ENCODE results near the gene LSR.
"Not testable (repeated sequence)": the region's sequence is repeated elsewhere in the genome, so short reads cannot be mapped to it uniquely, and the experiment has no call there.

LSR gene

DNA sequence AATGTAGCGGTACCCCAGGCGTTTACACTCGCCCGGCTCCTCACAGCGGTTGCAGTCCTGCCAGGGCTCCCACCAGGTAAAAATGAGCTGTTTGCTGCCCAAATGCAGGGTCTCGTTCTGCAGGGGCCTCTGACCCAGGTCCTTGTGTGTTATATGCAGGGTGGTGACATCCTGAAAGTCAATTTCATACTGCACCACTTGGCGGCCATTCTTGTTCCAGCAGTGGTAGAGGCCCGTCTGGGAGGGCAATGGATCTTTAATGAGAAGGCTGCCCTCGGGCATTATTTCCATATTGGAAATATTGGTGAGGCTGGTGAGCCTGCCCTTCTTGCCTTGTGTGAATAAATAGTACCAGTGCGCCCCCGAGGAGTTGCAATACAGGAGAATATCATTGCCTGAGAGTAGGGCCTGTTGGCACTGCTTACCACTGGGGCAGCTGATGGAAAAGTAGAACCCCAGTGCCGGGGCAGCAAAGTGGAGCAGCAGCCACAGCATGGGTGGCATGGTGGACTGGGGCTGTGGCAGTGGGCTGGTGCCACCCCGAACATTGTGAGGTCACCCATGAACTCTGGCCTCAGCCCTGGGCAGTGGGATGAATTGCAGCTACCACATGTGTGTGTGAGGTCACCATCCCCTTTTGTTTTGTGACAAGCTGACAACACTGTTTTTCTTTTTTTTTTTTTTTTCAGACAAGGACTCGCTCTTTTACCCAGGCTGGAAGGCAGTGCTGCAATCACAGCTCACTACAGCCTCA is 20.4 kb upstream of the LSR start, which contains the start of gene FAM187B:
Gene FAM187B, minus strand, starts transcription at position 563 of the 754 bp plus-strand sequence. Its CDS starts 59 bp downstream, at position 504.
- Histone ChIP-seq H3K27ac (ENCODE audit: low read length) (no peak within 1 kb of the TSS), H3K36me3 (ENCODE audit: control insufficient read depth, insufficient read depth, low read length) (no peaks in the 10 kb centered on the region), H3K4me1 (ENCODE audit: control insufficient read depth, insufficient read depth, low read length) (peaks cover 2% of the 10 kb centered on the region; the same call in 1 of the 2 replicates), H3K4me3 (ENCODE audit: low read length) (no peak within 1 kb of the TSS), H3K27me3 (ENCODE audit: control insufficient read depth, insufficient read depth, low read length) (no peaks in the 10 kb centered on the region), H3K9me3 (ENCODE audit: control insufficient read depth, insufficient read depth, low read length) (no peaks in the 10 kb centered on the region)
- no CpG with 5 or more reads among the region's 14 CpGs for WGBS (ENCODE audit: insufficient coverage, insufficient read length)
- DNase-seq (ENCODE audit: low read depth, low spot score) = no peak

DNA sequence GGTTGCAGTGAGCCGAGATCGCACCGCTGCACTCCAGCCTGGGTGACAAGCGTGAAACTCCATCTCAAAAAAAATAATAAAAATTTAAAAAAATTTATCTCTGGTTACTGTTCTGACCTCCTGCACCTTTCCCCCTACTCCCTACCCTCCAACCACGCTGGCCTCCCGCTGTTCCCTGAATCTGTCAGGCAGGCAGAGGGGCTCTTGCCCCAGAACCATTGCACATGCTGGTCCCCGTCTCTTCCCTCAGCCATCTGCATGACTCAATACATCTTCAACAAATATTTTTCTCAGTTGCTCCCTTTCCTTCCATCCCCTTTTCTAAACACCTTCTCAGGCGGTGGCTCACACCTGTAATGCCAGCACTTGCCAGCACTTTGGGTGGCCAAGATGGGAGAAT is 19.2 kb upstream of the LSR start:
- no CpG with 5 or more reads among the region's 8 CpGs for WGBS (ENCODE audit: insufficient coverage, insufficient read length)

DNA sequence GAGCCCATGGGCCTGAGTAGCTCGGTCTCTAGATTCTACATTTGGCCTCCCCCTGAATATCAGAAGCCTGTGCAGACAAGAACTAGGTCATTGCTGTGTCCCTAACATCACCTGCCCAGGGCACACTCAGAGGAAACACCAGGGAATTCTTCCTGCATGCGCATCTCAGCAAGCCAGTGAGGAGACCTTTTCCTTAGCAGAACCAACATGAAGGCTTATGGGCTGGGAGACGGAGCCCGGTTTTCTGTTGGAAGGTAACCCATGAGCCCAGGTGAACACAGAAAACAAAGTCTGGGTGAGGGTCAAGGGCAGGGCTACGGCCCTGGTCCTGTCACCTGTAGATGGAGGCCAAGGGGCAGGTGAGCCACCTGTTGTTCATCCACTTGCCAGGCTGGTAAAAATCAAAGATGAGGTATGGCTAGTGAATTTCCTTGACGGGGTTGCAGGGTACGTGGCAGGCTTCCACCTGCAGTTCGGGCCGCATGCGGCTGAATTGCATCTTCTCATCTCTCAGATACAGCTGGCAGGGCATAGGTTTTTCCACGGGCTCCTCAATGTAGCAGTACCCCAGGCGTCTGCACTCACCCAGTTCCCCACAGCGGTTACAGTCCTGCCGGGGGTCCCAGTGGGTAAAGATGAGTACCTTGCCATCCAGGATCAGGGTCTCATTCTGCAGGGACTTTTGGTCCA is 16.7 kb upstream of the LSR start:
- Histone ChIP-seq H3K27ac (ENCODE audit: low read length) (no peak overlapping the region), H3K4me1 (ENCODE audit: control insufficient read depth, insufficient read depth, low read length) (no peaks in the 10 kb centered on the region), H3K4me3 (ENCODE audit: low read length) (no peak overlapping the region), H3K27me3 (ENCODE audit: control insufficient read depth, insufficient read depth, low read length) (no peaks in the 10 kb centered on the region), H3K9me3 (ENCODE audit: control insufficient read depth, insufficient read depth, low read length) (no peaks in the 10 kb centered on the region), H3K36me3 (ENCODE audit: control insufficient read depth, insufficient read depth, low read length) (no peaks in the 10 kb centered on the region)
- WGBS (ENCODE audit: insufficient coverage, insufficient read length) = no CpG with 5 or more reads among the region's 14 CpGs
- no peak for DNase-seq (ENCODE audit: low read depth, low spot score)

More for the DNA sequence above, 19.2 kb upstream of the LSR start:
- Histone ChIP-seq H3K4me1 (ENCODE audit: control insufficient read depth, insufficient read depth, low read length) (peaks cover 2% of the 10 kb centered on the region; the same call in 1 of the 2 replicates), H3K9me3 (ENCODE audit: control insufficient read depth, insufficient read depth, low read length) (no peaks in the 10 kb centered on the region), H3K36me3 (ENCODE audit: control insufficient read depth, insufficient read depth, low read length) (no peaks in the 10 kb centered on the region), H3K27me3 (ENCODE audit: control insufficient read depth, insufficient read depth, low read length) (no peaks in the 10 kb centered on the region), H3K4me3 (ENCODE audit: low read length) (no peak overlapping the region), H3K27ac (ENCODE audit: low read length) (no peak overlapping the region)
- no peak for DNase-seq (ENCODE audit: low read depth, low spot score)

GRCh38 chr19:35232912-35233311 is 15.9 kb upstream of the LSR start:
- no peaks in the 10 kb centered on the region for H3K36me3 ChIP-seq (ENCODE audit: control insufficient read depth, insufficient read depth, low read length)
- H3K9me3 ChIP-seq (ENCODE audit: control insufficient read depth, insufficient read depth, low read length) = no peaks in the 10 kb centered on the region
- no peak overlapping the region for H3K27ac ChIP-seq (ENCODE audit: low read length)
- DNase-seq (ENCODE audit: low read depth, low spot score) = no peak
- no peaks in the 10 kb centered on the region for H3K4me1 ChIP-seq (ENCODE audit: control insufficient read depth, insufficient read depth, low read length)
- H3K4me3 ChIP-seq (ENCODE audit: low read length) = no peak overlapping the region
- no peaks in the 10 kb centered on the region for H3K27me3 ChIP-seq (ENCODE audit: control insufficient read depth, insufficient read depth, low read length)
- no CpG with 5 or more reads among the region's 5 CpGs for WGBS (ENCODE audit: insufficient coverage, insufficient read length)

DNA sequence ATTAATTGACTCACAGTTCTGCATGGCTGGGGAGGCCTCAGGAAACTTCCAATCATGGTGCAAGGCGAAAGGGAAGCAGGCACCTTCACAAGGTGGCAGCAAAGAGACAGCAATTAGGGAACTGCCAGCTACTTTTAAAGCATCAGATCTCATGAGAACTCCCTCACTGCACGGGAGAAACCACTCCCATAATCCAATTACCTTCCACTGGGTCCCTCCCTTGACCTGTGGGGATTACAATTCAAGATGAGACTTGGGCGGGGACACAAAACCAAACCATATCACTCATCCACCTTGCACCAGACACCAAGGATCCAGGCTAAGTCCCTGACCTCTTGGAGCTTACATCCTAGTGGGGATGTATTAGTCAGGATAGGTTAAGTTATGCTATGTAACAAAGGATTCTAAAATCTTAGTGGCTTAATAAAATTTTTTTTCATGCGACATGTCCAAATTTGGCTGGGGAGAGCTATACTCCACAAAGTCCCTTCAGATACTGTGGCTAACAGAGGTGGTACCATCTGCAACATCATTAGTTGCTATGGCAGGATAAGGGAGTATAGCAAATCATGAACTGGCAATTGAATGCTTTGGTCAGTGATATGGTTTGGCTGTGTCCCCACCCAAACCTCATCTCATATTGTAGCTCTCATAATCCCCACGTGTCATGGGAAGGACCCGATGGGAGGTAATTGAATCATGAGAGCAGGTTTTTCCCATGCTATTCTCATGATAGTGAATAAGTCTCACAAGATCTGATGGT is 12.0 kb upstream of the LSR start:
- DNase-seq (ENCODE audit: low read depth, low spot score) = no peak
- Histone ChIP-seq H3K9me3 (ENCODE audit: control insufficient read depth, insufficient read depth, low read length) (no peaks in the 10 kb centered on the region), H3K4me3 (ENCODE audit: low read length) (no peak overlapping the region), H3K4me1 (ENCODE audit: control insufficient read depth, insufficient read depth, low read length) (no peaks in the 10 kb centered on the region), H3K27me3 (ENCODE audit: control insufficient read depth, insufficient read depth, low read length) (no peaks in the 10 kb centered on the region), H3K36me3 (ENCODE audit: control insufficient read depth, insufficient read depth, low read length) (no peaks in the 10 kb centered on the region), H3K27ac (ENCODE audit: low read length) (no peak overlapping the region)
- WGBS (ENCODE audit: insufficient coverage, insufficient read length) = no CpG with 5 or more reads among the region's 6 CpGs

DNA sequence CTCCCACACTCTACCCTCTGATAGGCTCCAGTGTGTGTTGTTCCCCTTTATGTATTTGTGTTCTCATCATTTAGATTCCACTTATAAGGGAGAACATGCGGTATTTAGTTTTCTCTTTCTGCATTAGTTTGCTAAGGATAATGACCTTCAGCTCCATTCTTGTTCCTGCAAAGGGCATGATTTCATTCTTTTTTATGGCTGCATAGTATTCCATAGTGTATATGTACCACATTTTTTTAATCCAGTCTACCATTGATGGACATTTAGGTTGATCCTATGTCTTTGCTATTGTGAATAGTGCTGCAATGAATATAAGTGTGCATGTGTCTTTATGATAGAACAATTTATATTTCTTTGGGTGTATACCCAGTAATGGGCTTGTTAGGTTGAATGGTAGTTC is 9.2 kb upstream of the LSR start:
- not testable (repeated sequence) for H3K27me3 ChIP-seq (ENCODE audit: control insufficient read depth, insufficient read depth, low read length); H3K9me3 ChIP-seq (ENCODE audit: control insufficient read depth, insufficient read depth, low read length); H3K27ac ChIP-seq (ENCODE audit: low read length); DNase-seq (ENCODE audit: low read depth, low spot score); H3K4me3 ChIP-seq (ENCODE audit: low read length); H3K4me1 ChIP-seq (ENCODE audit: control insufficient read depth, insufficient read depth, low read length); H3K36me3 ChIP-seq (ENCODE audit: control insufficient read depth, insufficient read depth, low read length)
- no CpG with 5 or more reads among the region's 1 CpG for WGBS (ENCODE audit: insufficient coverage, insufficient read length)

- Histone ChIP-seq H3K4me1 (ENCODE audit: control insufficient read depth, insufficient read depth, low read length) (no peaks in the 10 kb centered on the region), H3K27ac (ENCODE audit: low read length) (no peak overlapping the region), H3K36me3 (ENCODE audit: control insufficient read depth, insufficient read depth, low read length) (no peaks in the 10 kb centered on the region), H3K9me3 (ENCODE audit: control insufficient read depth, insufficient read depth, low read length) (no peaks in the 10 kb centered on the region), H3K27me3 (ENCODE audit: control insufficient read depth, insufficient read depth, low read length) (no peaks in the 10 kb centered on the region), H3K4me3 (ENCODE audit: low read length) (no peak overlapping the region)
- no CpG with 5 or more reads among the region's 1 CpG for WGBS (ENCODE audit: insufficient coverage, insufficient read length)
- no peak for DNase-seq (ENCODE audit: low read depth, low spot score)
Observed at GRCh38 chr19:35240327-35240726, 8.5 kb upstream of the LSR start.

DNA sequence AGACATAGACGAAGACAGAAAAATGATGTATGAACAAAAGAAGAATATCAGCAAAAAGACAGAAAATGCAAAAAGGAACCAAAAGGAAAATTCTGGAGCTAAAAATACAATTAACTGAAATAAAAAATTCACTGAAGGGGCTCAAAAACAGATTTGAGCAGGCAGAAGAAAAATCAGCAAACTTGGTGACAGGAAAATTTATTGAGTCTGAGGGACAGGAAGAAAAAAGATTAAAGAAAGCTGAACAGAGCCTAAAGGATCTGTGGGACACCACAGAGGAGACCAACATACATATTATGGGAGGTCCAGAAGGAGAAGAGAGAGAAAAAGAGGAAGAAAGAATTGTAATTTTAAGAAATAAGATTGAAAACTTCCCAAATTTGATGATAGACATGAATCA is 7.4 kb upstream of the LSR start:
- H3K27ac ChIP-seq (ENCODE audit: low read length) = no peak overlapping the region
- H3K9me3 ChIP-seq (ENCODE audit: control insufficient read depth, insufficient read depth, low read length) = no peaks in the 10 kb centered on the region
- DNase-seq (ENCODE audit: low read depth, low spot score) = no peak
- no peaks in the 10 kb centered on the region for H3K36me3 ChIP-seq (ENCODE audit: control insufficient read depth, insufficient read depth, low read length)
- no peaks in the 10 kb centered on the region for H3K27me3 ChIP-seq (ENCODE audit: control insufficient read depth, insufficient read depth, low read length)
- WGBS (ENCODE audit: insufficient coverage, insufficient read length) = no CpG with 5 or more reads among the region's 1 CpG
- H3K4me3 ChIP-seq (ENCODE audit: low read length) = no peak overlapping the region
- H3K4me1 ChIP-seq (ENCODE audit: control insufficient read depth, insufficient read depth, low read length) = no peaks in the 10 kb centered on the region

DNA sequence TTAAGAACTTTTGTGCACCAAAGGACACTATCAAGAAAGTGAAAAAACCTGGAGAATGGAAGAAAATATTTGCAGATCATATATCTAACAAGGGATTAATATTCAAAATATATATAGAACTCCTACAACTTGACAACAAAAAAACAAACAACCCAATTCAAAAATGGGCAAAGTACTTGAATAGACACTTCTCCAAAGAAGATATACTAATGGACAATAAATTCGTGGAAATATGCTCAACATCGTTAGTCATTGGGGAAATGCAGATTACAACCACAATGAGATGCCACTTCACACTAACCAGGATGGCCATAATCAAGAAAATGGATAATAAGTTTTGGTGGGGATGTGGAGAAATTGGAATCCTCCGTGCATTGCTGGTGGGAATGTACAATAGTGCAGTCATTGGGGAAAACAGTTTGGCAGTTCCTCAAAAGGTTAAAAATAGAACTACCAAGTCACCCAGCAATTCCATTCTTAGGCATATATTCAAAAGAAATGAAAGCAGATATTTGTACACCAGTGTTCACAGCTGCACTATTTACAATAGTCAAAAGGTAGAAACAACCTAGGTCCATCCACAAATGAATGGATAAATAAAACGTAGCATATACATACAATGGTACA is 2.2 kb upstream of the LSR start:
- Histone ChIP-seq H3K9me3 (ENCODE audit: control insufficient read depth, insufficient read depth, low read length) (no peaks in the 10 kb centered on the region), H3K27ac (ENCODE audit: low read length) (no peak overlapping the region), H3K36me3 (ENCODE audit: control insufficient read depth, insufficient read depth, low read length) (peaks cover 7% of the 10 kb centered on the region; the same call in 1 of the 2 replicates), H3K4me1 (ENCODE audit: control insufficient read depth, insufficient read depth, low read length) (peaks cover 7% of the 10 kb centered on the region), H3K27me3 (ENCODE audit: control insufficient read depth, insufficient read depth, low read length) (no peaks in the 10 kb centered on the region), H3K4me3 (ENCODE audit: low read length) (no peak overlapping the region)
- no peak for DNase-seq (ENCODE audit: low read depth, low spot score)
- no CpG with 5 or more reads among the region's 4 CpGs for WGBS (ENCODE audit: insufficient coverage, insufficient read length)

All from iPS DF 6.9 (cell line).